ENCODE measurements around the gene EHMT2.
"Not testable (repeated sequence)": the region's sequence is repeated elsewhere in the genome, so short reads cannot be mapped to it uniquely, and the experiment has no call there.

Gene EHMT2

GRCh38 chr6:31897612-31898382 lies at the start of gene EHMT2:
EHMT2 (minus strand) TSS chr6:31897698; CDS start chr6:31897677, 21 bp downstream.
- DNase-seq: peak; percentile 85

GRCh38 chr6:31947070-31947675 lies 49.7 kb upstream of the EHMT2 start:
- DNase-seq: no peak

- no peak for DNase-seq
Measured at GRCh38 chr6:31946370-31946885, 48.9 kb upstream of the EHMT2 start.

GRCh38 chr6:31945507-31946369 lies 48.2 kb upstream of the EHMT2 start, which contains the start of gene CFB:
CFB (plus strand) TSS chr6:31946095; CDS start chr6:31946222, 127 bp downstream.
- DNase-seq: no peak

- DNase-seq: no peak
Measured at GRCh38 chr6:31945154-31945506, 47.6 kb upstream of the EHMT2 start.

- DNase-seq: no peak
Measured at GRCh38 chr6:31943742-31944141, 46.2 kb upstream of the EHMT2 start.

- no peak for DNase-seq
Measured at GRCh38 chr6:31940256-31940664, 42.8 kb upstream of the EHMT2 start.

- no peak for DNase-seq
Measured at GRCh38 chr6:31935823-31936222, 38.3 kb upstream of the EHMT2 start.

DNA sequence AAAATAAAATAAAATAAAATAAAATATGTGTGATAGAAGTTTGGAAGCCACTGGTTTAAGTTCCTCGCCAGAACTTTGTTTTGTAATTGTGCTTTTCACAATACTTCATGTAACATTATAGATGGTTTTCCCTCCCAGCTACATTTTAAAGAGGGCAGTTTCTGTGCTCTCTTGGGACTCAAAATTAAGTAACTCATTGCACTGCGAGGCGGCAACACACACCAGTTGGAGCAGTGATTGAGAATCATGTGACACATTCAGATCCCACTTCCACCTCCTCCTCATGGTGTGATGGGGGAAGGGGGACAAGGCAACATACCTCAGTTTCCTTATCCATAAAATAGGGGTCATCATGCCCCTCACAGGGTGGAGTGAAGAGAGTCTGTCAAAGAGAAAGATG lies 37.5 kb upstream of the EHMT2 start:
- DNase-seq: no peak

- no peak for DNase-seq
Measured at GRCh38 chr6:31933537-31933936, 36.0 kb upstream of the EHMT2 start.

- not testable (repeated sequence) for DNase-seq
Measured at GRCh38 chr6:31932137-31932536, 34.6 kb upstream of the EHMT2 start.

DNA sequence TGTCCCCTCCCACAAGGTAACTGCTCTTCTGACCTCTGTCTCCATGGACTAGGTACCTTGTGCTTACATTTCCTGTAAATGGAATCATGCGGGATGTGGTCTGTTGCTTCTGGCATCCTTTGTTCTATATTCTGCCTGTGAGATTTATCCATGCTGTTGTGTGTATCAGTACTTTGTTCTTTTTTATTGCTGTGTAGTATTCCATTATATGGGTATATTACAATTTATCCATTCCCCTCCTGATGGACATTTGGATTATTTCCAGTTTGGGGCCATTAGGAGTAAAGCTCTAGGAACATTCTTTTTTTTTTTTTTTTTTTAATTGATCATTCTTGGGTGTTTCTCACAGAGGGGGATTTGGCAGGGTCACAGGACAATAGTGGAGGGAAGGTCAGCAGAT lies 33.5 kb upstream of the EHMT2 start:
- no peak for DNase-seq

- DNase-seq: no peak
Measured at GRCh38 chr6:31928672-31928939, 31.1 kb upstream of the EHMT2 start.

DNA sequence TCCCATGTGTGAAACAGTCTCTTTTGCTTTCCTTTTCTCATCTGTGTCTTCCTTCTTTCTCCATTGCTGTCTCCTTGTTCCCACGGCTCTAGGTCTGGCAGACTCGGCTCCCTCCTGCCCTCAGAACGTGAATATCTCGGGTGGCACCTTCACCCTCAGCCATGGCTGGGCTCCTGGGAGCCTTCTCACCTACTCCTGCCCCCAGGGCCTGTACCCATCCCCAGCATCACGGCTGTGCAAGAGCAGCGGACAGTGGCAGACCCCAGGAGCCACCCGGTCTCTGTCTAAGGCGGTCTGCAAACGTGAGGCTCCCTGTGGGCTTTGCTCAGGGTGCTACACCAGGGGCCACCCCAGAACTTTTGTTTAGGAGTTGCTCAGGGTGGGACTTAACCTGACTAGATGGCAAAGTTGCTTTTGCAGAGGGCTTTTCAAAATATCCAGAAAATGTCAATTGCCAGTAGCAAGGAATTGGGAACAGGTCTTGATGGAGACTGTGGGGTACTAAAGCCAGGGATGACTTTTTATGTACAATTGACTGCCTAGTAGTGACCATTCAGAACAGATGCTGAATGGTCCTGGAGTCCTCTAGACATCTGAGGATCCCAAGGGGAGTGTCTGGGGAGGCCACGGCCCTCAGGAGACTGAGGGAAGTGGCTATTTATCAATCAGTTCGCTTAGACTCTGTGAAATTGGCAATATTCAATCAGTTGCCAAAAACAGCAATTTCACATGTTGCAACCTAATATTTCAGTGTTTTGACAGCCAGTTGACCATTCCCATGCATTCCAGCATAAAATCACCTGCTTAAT lies 30.6 kb upstream of the EHMT2 start:
- DNase-seq: no peak

DNA sequence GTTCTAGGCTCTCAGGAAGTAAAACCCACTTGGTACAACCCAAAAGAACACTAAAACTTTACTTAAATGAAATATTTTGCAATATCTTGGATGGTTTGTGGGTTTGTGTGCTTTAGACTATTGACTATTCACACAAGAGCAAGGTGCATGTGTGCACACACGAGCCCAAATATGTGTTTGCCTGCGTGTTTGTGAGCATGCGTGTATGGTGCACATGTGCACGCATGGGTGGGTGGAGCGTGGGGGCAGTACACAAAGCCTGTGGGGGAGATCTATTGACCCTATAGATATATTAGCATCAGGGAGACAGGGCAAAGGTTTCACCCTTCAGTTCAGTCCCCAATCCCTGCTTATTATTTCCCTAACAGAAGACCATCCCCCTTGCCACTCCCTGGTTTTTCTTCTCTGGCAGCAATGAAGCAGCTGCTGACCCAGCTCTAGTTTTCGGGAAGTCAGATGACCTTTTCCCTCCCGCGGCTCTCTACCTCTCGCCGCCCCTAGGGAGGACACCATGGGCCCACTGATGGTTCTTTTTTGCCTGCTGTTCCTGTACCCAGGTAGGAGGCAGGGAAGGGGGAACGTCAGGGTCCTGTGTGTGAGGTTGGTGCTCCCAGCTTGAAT lies 29.9 kb upstream of the EHMT2 start, which contains the start of gene C2:
Gene C2, plus strand, starts transcription at position 476 of the 621 bp plus-strand sequence. Its CDS starts 36 bp downstream, at position 512.
- no peak for DNase-seq

DNA sequence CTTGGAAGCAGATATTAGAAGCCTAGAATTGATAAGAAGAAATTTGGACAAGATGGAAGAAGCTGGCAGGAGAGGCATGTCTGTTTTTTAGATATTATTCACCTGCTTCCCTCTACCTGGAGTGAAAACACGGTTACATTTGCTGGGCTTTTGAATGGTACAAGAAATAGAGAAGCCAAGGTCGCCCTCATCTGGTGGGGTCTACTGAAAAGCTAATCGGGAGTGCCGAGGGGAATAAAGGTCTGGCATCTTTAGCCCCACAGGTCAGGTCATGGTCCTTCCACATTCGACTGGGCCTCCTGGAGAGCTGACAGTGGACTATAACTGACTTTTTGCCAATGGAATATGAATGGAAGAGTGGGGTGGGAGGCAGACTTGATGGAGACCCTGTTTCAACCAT lies 25.4 kb upstream of the EHMT2 start:
- DNase-seq: no peak

DNA sequence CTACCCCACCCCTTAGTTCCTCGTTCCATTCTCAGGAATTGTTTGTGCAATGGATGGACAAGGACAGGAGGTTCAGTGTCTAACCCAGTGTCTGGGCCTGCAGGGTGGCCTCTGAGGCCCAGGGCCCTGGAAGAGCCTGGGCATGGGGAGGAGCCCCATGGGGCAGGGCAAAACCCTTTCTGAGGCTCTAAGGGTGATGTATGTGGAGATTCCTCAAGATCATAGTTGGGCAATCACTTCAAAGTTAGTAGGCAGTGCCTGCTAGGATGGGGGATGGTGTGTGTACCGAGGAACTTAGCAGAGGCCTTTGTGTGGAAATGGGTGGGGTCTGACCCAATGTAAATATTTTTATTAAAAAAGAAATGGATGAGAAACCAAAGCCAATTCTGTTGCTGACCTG lies 23.3 kb upstream of the EHMT2 start:
- no peak for DNase-seq

DNA sequence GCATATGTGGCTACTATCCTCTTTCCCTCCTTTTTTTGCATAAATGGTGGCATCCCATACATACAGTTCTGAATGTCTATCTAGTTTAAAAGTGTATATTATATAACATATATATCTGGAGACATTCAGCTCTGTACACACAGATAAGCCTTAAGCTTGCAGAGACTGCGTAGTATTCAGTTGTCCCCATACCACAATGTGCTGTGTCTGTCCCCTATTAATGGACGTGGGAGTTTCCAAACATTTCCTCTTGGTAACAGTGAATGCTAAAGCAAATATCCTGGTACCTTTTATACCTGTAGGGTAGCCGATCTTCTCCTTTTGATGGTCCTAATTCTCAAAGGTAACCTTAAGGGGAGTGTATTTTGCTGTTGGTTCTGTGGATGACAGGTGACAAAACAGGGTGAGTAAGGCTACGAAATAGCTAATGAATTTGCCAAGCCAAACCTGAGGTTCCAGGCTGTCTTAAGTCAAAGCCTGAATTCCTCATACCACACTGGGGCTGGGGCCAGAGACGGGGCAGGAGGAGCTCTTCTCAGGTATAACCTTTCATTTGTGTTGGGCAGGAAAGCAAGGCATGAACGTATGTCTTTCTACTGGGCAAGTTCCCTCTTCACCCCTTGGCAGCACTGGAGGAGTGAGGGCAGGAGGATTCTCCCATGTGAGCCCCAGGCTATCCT lies 22.3 kb upstream of the EHMT2 start:
- DNase-seq: no peak

- no peak for DNase-seq
Measured at GRCh38 chr6:31918069-31918720, 20.7 kb upstream of the EHMT2 start.

GRCh38 chr6:31915756-31916155 lies 18.3 kb upstream of the EHMT2 start:
- DNase-seq: no peak

GRCh38 chr6:31915351-31915750 lies 17.9 kb upstream of the EHMT2 start:
- no peak for DNase-seq

All from NCI-H510A treated with DMSO at 0.1 percent for 48 hours (cell line).